Chondrocyte (in vitro differentiated cells): Measurements from ENCODE around the gene INPP5A. TPM values are rescaled to one million over a fixed set of nuclear protein-coding genes. Genes with fewer than 3 reads are reported as not detected.

Experiments
- DNase-seq: peaks from one replicate; pipeline ENCODE4 v3.0.0; 2021; ENCODE audit warnings: mixed read lengths, low spot score
- H3K27ac Mint-ChIP-seq: one replicate; pipeline ENCODE4 v1.8.0; 2021; ENCODE audit warnings: mild to moderate bottlenecking, moderate library complexity, mixed read lengths; ENCODE audit not compliant: unreplicated experiment
- H3K27me3 Mint-ChIP-seq: 2 replicates; pipeline ENCODE4 v1.8.0; 2021; ENCODE audit warnings: low read depth, mixed read lengths
- H3K36me3 Mint-ChIP-seq: 2 replicates; pipeline ENCODE4 v1.8.0; 2021; ENCODE audit warnings: low read depth, mixed read lengths
- H3K4me1 Mint-ChIP-seq: 2 replicates; pipeline ENCODE4 v1.8.0; 2021; ENCODE audit warnings: low read depth, mild to moderate bottlenecking, mixed read lengths
- H3K4me3 Mint-ChIP-seq: one replicate; pipeline ENCODE4 v1.8.0; 2021; ENCODE audit warnings: mild to moderate bottlenecking, moderate library complexity, mixed read lengths; ENCODE audit not compliant: unreplicated experiment
- H3K9me3 Mint-ChIP-seq: 2 replicates; pipeline ENCODE4 v1.8.0; 2021; ENCODE audit warnings: low read depth, mixed read lengths
- total RNA-seq: library from RNA; stranded (reverse); gene quantifications from 3 replicates; pipeline ENCODE4 v1.2.1, GENCODE V29; 2021
- TF ChIP-seq, protein P1 (sequence below): fragments of 200-600 bp; sonication (generic); IDR thresholded peaks from 2 replicates; pipeline ENCODE4 v1.5.0; 2021; ENCODE audit warnings: antibody characterized with exemption, mild to moderate bottlenecking, moderate library complexity

Gene INPP5A
- total RNA-seq, 1 donor from 2014 or later: 40.6 TPM

GRCh38 chr10:132641966-132642731, 104.6 kb downstream of the INPP5A start:
- Mint-ChIP-seq H3K27me3 (no peaks in the 10 kb centered on the region), H3K4me1 (peaks cover 10% of the 10 kb centered on the region), H3K36me3 (no peaks in the 10 kb centered on the region), H3K4me3 (no peak overlapping the region), H3K9me3 (no peaks in the 10 kb centered on the region), H3K27ac (no peak overlapping the region)
- DNase-seq: peak; percentile 86
- TF ChIP-seq, protein P1, sequence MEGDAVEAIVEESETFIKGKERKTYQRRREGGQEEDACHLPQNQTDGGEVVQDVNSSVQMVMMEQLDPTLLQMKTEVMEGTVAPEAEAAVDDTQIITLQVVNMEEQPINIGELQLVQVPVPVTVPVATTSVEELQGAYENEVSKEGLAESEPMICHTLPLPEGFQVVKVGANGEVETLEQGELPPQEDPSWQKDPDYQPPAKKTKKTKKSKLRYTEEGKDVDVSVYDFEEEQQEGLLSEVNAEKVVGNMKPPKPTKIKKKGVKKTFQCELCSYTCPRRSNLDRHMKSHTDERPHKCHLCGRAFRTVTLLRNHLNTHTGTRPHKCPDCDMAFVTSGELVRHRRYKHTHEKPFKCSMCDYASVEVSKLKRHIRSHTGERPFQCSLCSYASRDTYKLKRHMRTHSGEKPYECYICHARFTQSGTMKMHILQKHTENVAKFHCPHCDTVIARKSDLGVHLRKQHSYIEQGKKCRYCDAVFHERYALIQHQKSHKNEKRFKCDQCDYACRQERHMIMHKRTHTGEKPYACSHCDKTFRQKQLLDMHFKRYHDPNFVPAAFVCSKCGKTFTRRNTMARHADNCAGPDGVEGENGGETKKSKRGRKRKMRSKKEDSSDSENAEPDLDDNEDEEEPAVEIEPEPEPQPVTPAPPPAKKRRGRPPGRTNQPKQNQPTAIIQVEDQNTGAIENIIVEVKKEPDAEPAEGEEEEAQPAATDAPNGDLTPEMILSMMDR: no peak

DNA sequence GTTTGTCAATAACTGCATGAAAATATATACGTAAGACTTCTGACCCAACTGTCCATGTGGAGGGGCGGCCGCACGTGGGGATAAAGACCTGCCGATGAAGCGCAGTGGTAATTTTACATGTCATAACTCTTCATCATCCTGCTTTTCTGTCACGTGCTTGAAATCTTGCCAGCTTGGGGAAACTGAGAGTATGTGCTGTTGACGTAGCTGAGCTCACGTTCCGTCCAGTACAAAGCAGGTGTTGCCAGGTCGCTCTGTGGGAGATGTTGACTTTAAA, 105.1 kb downstream of the INPP5A start:
- H3K9me3 Mint-ChIP-seq: no peaks in the 10 kb centered on the region
- TF ChIP-seq, protein P1: no peak
- H3K4me1 Mint-ChIP-seq: peaks cover 5% of the 10 kb centered on the region
- H3K27ac Mint-ChIP-seq: no peak overlapping the region
- DNase-seq: no peak
- H3K27me3 Mint-ChIP-seq: no peaks in the 10 kb centered on the region
- H3K36me3 Mint-ChIP-seq: no peaks in the 10 kb centered on the region
- no peak overlapping the region for H3K4me3 Mint-ChIP-seq

DNA sequence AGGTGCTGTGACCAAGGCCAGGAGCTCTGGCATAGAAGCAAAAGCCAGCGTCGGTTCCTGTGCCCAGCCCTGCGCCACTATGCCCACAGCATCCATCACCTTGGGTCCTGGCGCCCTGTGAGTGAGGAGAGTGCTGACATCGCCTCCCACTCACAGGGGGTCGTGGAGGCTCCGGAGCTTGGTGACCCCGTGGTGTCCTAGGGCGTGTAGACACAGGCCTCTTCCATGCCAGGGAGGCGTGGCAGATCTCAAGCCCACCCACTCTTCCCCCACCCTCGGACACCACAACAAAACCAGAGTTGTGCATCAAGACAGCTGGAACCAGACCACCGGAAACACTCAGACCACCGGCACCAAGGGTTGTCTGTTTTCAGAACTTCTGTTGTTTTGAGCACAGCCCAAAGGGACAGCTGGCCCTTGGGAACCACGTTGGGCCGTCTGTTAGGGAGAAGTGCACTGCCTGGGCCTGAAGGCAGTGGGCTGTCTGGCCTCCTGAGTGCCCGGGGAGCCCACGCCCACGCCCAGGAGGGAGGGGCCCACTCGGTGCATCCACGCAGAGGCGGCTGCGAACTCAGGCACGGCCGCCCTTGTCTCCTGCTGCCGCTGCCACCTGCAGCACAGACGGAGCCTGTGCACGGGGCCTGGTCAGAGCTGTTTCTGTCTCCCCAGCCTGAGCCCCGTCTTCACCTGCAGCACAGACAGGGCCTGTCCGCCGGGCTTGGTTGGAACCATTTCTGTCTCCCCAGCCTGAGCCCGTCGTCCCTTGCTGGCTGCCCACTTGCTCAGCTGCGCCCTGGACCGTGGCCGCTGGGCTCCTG, 106.3 kb downstream of the INPP5A start:
- H3K4me3 Mint-ChIP-seq: no peak overlapping the region
- peaks cover 3% of the 10 kb centered on the region for H3K36me3 Mint-ChIP-seq
- no peaks in the 10 kb centered on the region for H3K27me3 Mint-ChIP-seq
- H3K27ac Mint-ChIP-seq: no peak overlapping the region
- no peaks in the 10 kb centered on the region for H3K4me1 Mint-ChIP-seq
- H3K9me3 Mint-ChIP-seq: no peaks in the 10 kb centered on the region
- DNase-seq: no peak
- TF ChIP-seq, protein P1: no peak

- no peaks in the 10 kb centered on the region for H3K9me3 Mint-ChIP-seq
- no peak for DNase-seq
- H3K27ac Mint-ChIP-seq: no peak overlapping the region
- no peaks in the 10 kb centered on the region for H3K4me1 Mint-ChIP-seq
- H3K36me3 Mint-ChIP-seq: peaks cover 3% of the 10 kb centered on the region
- TF ChIP-seq, protein P1: no peak
- H3K4me3 Mint-ChIP-seq: no peak overlapping the region
- no peaks in the 10 kb centered on the region for H3K27me3 Mint-ChIP-seq
These were observed 107.1 kb downstream of the INPP5A start for GRCh38 chr10:132644527-132645246.

GRCh38 chr10:132645247-132645530, 107.6 kb downstream of the INPP5A start:
- H3K4me3 Mint-ChIP-seq: no peak overlapping the region
- no peaks in the 10 kb centered on the region for H3K9me3 Mint-ChIP-seq
- no peak for DNase-seq
- no peak overlapping the region for H3K27ac Mint-ChIP-seq
- H3K36me3 Mint-ChIP-seq: peaks cover 3% of the 10 kb centered on the region
- TF ChIP-seq, protein P1: no peak
- H3K4me1 Mint-ChIP-seq: no peaks in the 10 kb centered on the region
- H3K27me3 Mint-ChIP-seq: no peaks in the 10 kb centered on the region
